Kidney (tissue), 14 donors: ENCODE measurements around the gene HSPA12A. TPM values are rescaled to one million over a fixed set of nuclear protein-coding genes. Genes with fewer than 3 reads are reported as not detected.

Experiments used
- DNase-seq, 5 donors: peaks; one replicate each; pipeline ENCODE4 v3.0.0-alpha.2; 2013 to 2020
- FAIRE-seq: peaks from 2 replicates; lab custom pipeline; 2012; peaks lifted over from hg19 to GRCh38; lab: Jason Lieb, UNC
- H3K27ac ChIP-seq, 2 donors: one replicate each; pipeline ENCODE4 v1.7.0; 2013; ENCODE audit warnings: low read depth in 2 of 2, low read length in 2 of 2, inconsistent platforms in 1 of 2
- H3K27me3 ChIP-seq: one replicate; pipeline ENCODE4 v1.7.1; 2013; ENCODE audit warnings: low read length, inconsistent platforms; ENCODE audit not compliant: control insufficient read depth, insufficient read depth
- H3K36me3 ChIP-seq, 3 donors: one replicate each; pipeline versions ENCODE4 v1.7.0 to v1.7.1; 2013; ENCODE audit warnings: low read length in 3 of 3, control low read depth in 1 of 3, inconsistent platforms in 1 of 3; ENCODE audit not compliant: insufficient read depth in 3 of 3, control insufficient read depth in 2 of 3
- H3K4me1 ChIP-seq, 3 donors: one replicate each; pipeline versions ENCODE4 v1.7.0 to v1.7.1; 2013; ENCODE audit warnings: low read length in 3 of 3, inconsistent platforms in 1 of 3, low read depth in 1 of 3; ENCODE audit not compliant: control insufficient read depth in 2 of 3, insufficient read depth in 2 of 3
- H3K4me3 ChIP-seq, 3 donors: one replicate each; pipeline versions ENCODE4 v1.7.0 to v1.8.1; 2013; ENCODE audit warnings: low read length in 3 of 3, control low read depth in 1 of 3, inconsistent platforms in 1 of 3
- H3K9ac ChIP-seq, 3 donors: one replicate each; pipeline versions ENCODE4 v1.7.0 to v1.7.1; 2013; ENCODE audit warnings: low read length in 3 of 3, control low read depth in 1 of 3, inconsistent platforms in 1 of 3
- H3K9me3 ChIP-seq, 3 donors: one replicate each; pipeline versions ENCODE4 v1.7.0 to v1.7.1; 2013; ENCODE audit warnings: low read length in 3 of 3, control low read depth in 1 of 3, inconsistent platforms in 1 of 3; ENCODE audit not compliant: control insufficient read depth in 2 of 3, insufficient read depth in 1 of 3
- CTCF ChIP-seq: IDR thresholded peaks from 3 replicates; pipeline ENCODE4 v1.5.1; 2012; ENCODE audit warnings: mild to moderate bottlenecking, moderate library complexity, borderline replicate concordance; ENCODE audit not compliant: insufficient read depth; ENCODE audit errors: extremely low read depth
- intact Hi-C: fragments of 100-400 bp; cut with DNase I; formaldehyde crosslinking; loops from one replicate; pipeline ENCODE4 v1.11.1; 2022
- polyA plus RNA-seq: library from polyadenylated mRNA; stranded (reverse); fragments of 350-450 nt; fragmentation: Illumina TruSeq; extraction: RNeasy Lipid Tissue Mini Kit (QIAGEN cat#74804); gene quantifications from one replicate; pipeline ENCODE4 v1.2.3, GENCODE V29; 2014; ENCODE audit warnings: low read depth, low replicate concordance; ENCODE audit not compliant: insufficient read depth
- total RNA-seq: library from RNA; stranded (reverse); fragmentation: NEBNext Ultra II Directional; extraction: Animal tissue kit (Norgen Biotek cat#: 25700); gene quantifications from one replicate; pipeline ENCODE4 v1.2.1, GENCODE V29; 2021
- donor health status: control.
- donor health status: control.
- donor health status: control.
- donor health status: control.
- donor health status: control.
- donor health status: DM: yes; HTN: yes; CAD: no.
- donor health status: Normal renal cell carcinoma (clear cell type).

Gene HSPA12A
- total and polyA plus RNA-seq, 2 donors from 2014 or later: 18.9 to 33.5 TPM

GRCh38 chr10:116699471-116700150 lies 42.8 kb downstream of the HSPA12A start:
- peaks cover 2 to 12% (median 11%) of the 10 kb centered on the region in 3 donors for H3K36me3 ChIP-seq
- no peaks in the 10 kb centered on the region for H3K9me3 ChIP-seq
- intact Hi-C loops: no loop called here
- no peak for TF ChIP-seq CTCF
- peaks cover 0 to 6% (median 1%) of the 10 kb centered on the region in 3 donors for H3K4me1 ChIP-seq
- DNase-seq (peak in 1 of 5 donors; percentile 38), FAIRE-seq (no peak)
- H3K9ac ChIP-seq: no peak overlapping the region
- H3K27me3 ChIP-seq: no peaks in the 10 kb centered on the region
- H3K4me3 ChIP-seq: no peak overlapping the region
- H3K27ac ChIP-seq: no peak overlapping the region

- Histone ChIP-seq H3K36me3 (peaks cover 2 to 12% (median 11%) of the 10 kb centered on the region in 3 donors), H3K9me3 (no peaks in the 10 kb centered on the region), H3K4me3 (no peak overlapping the region), H3K27ac (no peak overlapping the region), H3K27me3 (no peaks in the 10 kb centered on the region), H3K9ac (no peak overlapping the region), H3K4me1 (peaks cover 0 to 8% (median 7%) of the 10 kb centered on the region in 3 donors)
- FAIRE-seq: no peak
- intact Hi-C loops: no loop called here
- no peak for DNase-seq
- TF ChIP-seq CTCF: no peak
These were observed 43.3 kb downstream of the HSPA12A start for GRCh38 chr10:116699049-116699448.

GRCh38 chr10:116698364-116698763 lies 44.0 kb downstream of the HSPA12A start:
- FAIRE-seq: no peak
- no peak for TF ChIP-seq CTCF
- no peaks in the 10 kb centered on the region for H3K27me3 ChIP-seq
- H3K36me3 ChIP-seq: peaks cover 2 to 12% (median 12%) of the 10 kb centered on the region in 3 donors
- H3K9me3 ChIP-seq: no peaks in the 10 kb centered on the region
- H3K4me1 ChIP-seq: peaks cover 0 to 13% (median 8%) of the 10 kb centered on the region in 3 donors
- intact Hi-C loops: no loop called here
- H3K27ac ChIP-seq: no peak overlapping the region
- DNase-seq: no peak
- H3K4me3 ChIP-seq: no peak overlapping the region
- no peak overlapping the region for H3K9ac ChIP-seq
